ENCODE data around the gene ZFAND2A.

DNA sequence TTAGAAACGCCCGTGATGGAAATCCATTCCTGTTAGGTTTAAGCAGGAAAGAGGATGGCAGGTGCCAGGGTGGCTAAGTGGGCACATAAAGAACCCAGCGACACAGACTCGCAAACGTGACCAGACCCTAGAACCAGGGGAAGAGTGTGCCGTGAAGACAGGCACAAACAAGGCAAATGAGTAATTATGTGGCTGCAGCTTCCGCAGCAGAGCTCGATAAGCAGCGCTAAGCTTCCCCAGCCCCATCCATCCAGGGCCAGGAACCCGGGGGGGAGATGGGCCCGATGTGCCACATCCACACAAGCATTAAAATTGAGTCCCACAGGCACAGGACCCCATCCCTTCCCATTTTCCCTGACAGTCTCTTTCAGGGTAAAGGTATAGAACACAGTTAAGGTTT, 14.0 kb upstream of the ZFAND2A start:
- TF ChIP-seq, protein P1, sequence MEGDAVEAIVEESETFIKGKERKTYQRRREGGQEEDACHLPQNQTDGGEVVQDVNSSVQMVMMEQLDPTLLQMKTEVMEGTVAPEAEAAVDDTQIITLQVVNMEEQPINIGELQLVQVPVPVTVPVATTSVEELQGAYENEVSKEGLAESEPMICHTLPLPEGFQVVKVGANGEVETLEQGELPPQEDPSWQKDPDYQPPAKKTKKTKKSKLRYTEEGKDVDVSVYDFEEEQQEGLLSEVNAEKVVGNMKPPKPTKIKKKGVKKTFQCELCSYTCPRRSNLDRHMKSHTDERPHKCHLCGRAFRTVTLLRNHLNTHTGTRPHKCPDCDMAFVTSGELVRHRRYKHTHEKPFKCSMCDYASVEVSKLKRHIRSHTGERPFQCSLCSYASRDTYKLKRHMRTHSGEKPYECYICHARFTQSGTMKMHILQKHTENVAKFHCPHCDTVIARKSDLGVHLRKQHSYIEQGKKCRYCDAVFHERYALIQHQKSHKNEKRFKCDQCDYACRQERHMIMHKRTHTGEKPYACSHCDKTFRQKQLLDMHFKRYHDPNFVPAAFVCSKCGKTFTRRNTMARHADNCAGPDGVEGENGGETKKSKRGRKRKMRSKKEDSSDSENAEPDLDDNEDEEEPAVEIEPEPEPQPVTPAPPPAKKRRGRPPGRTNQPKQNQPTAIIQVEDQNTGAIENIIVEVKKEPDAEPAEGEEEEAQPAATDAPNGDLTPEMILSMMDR (IDR thresholded peaks at IDR 0.05; ENCODE audit: insufficient read depth, low read length), result no peak
- TF ChIP-seq, protein P2, sequence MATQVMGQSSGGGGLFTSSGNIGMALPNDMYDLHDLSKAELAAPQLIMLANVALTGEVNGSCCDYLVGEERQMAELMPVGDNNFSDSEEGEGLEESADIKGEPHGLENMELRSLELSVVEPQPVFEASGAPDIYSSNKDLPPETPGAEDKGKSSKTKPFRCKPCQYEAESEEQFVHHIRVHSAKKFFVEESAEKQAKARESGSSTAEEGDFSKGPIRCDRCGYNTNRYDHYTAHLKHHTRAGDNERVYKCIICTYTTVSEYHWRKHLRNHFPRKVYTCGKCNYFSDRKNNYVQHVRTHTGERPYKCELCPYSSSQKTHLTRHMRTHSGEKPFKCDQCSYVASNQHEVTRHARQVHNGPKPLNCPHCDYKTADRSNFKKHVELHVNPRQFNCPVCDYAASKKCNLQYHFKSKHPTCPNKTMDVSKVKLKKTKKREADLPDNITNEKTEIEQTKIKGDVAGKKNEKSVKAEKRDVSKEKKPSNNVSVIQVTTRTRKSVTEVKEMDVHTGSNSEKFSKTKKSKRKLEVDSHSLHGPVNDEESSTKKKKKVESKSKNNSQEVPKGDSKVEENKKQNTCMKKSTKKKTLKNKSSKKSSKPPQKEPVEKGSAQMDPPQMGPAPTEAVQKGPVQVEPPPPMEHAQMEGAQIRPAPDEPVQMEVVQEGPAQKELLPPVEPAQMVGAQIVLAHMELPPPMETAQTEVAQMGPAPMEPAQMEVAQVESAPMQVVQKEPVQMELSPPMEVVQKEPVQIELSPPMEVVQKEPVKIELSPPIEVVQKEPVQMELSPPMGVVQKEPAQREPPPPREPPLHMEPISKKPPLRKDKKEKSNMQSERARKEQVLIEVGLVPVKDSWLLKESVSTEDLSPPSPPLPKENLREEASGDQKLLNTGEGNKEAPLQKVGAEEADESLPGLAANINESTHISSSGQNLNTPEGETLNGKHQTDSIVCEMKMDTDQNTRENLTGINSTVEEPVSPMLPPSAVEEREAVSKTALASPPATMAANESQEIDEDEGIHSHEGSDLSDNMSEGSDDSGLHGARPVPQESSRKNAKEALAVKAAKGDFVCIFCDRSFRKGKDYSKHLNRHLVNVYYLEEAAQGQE (IDR thresholded peaks at IDR 0.05; ENCODE audit: insufficient replicate concordance, low read depth), result no peak
- no peak for TF ChIP-seq POLR2AphosphoS5 (IDR thresholded peaks at IDR 0.05; ENCODE audit: low read depth)
- TF ChIP-seq SPI1 (IDR thresholded peaks at IDR 0.05; ENCODE audit: borderline replicate concordance, low read depth), result no peak
- no peak for TF ChIP-seq GABPA (IDR thresholded peaks at IDR 0.05; ENCODE audit: low read depth)
